ENCODE measurements around the gene GLP1R.
"Not testable (repeated sequence)": the region's sequence is repeated elsewhere in the genome, so short reads cannot be mapped to it uniquely, and the experiment has no call there.

The GLP1R gene

GRCh38 chr6:39090036-39090435 is 41.5 kb downstream of the GLP1R start:
- no peak for DNase-seq

GRCh38 chr6:39091220-39091619 is 42.6 kb downstream of the GLP1R start:
- no peak for DNase-seq

DNA sequence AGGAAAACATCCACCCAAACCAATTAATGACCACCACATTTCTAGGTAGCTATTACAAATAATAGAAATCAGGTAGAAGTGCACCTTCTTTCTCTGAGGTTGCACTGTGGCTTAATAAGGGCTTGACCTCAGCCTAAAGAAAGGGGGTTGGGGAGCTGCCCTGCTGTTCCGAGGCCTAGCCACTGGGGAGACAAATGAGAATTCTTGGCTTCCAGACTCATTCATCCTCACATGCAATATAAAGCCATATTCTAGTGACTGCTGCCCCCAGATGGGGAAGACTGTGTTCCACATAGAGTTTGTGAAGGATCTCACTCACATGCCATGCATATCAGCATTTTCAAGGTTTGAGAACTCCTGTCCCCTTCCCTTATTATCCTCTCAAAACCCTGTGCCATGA is 43.5 kb downstream of the GLP1R start:
- no peak for DNase-seq

GRCh38 chr6:39093149-39093708 is 44.6 kb downstream of the GLP1R start:
- DNase-seq: no peak

- DNase-seq: no peak
Measured at GRCh38 chr6:39095578-39095977, 47.0 kb downstream of the GLP1R start.

DNA sequence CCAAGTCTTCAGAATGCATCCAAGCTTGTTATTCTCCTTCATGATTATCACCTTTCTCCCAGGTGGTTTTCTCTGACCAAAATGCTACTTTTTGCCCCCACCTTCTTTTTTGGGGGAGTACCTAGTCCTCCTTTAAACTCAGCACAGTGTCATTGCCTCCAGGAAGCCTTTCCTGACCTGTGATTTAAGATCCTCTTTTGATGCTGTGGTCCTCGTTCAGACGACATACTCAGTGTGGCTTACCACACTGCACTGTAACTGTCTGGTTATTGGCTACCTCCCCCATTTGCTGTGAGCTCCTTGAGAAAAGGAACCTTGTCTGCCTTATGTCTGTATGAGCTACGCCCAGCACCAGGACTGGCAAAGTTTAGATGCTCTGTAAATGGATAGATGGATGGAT is 51.8 kb downstream of the GLP1R start:
- no peak for DNase-seq

- DNase-seq: no peak
Measured at GRCh38 chr6:39102071-39102820, 53.7 kb downstream of the GLP1R start.

DNA sequence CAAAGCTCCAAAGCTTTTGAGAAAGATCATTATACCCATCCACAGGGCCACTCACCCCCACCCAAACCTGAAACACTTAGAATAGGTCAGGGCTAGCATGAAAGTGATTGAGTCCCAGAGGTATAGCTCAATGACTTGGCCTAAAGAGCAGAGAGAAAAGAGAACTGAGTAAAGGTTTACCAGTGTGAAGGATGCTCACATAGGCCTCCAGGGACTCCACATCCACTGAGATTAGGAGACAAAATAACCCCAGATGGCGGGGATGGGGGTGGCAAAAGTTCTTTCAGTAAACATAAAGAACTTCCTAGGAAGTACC is 54.2 kb downstream of the GLP1R start:
- DNase-seq: no peak

DNA sequence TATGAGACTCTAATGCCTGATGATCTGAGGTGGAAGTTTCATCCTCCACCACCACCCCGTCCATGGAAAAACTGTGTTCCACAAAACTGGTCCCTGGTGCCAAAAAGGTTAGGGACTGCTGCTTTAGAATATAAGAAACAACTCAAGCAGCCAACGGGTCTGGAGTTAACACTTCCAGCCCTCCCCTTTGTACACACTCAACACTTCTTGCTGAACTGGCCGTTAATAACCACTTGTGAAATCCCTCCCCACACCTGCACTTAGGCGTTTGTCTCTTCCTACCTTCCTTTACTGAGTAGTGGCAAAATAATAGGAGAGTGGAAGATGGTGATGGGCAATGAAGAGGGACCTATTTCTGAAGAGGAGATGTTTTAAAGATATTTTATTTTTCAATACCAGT is 55.9 kb downstream of the GLP1R start:
- DNase-seq: no peak

DNA sequence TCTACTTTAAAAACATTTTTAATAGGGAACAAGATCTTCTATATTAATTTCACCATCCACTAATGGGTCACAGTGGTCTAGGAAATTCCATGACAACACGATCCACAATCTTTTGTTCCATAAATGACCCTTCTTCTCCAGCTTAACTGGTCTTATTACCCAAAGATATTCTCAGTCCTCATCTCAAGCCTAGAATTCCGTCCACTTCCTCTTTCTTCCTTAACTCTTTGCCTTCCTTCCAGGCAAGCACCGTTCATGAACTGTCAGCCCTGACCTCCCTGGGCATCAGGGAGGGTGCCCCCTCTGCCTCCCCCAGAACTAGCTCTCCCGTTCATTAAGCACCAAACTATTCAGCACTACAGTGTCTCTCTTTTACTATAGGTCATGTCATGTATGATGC is 58.5 kb downstream of the GLP1R start:
- DNase-seq: no peak

GRCh38 chr6:39107641-39108040 is 59.1 kb downstream of the GLP1R start:
- no peak for DNase-seq

- no peak for DNase-seq
Measured at GRCh38 chr6:39108041-39108839, 59.7 kb downstream of the GLP1R start.

- no peak for DNase-seq
Measured at GRCh38 chr6:39111280-39111679, 62.7 kb downstream of the GLP1R start.

DNA sequence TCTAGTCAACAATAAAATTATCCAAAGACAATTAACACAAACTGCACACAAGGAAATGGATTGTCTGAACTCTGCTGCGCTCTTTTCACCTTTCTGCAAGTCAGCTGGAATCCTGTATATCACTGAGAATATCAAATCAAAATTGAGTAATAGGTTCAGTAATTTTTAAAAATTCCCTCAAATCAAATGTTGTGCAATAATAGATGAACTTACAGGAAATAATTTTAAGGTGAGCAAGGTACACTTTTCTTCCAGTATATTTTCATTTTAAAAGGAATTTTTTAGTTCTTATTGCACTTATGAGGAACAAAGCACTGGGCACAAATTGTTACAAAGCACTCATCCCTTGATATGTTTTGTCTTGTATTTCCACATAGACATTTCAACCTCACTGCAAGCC is 65.2 kb downstream of the GLP1R start:
- DNase-seq: no peak

DNA sequence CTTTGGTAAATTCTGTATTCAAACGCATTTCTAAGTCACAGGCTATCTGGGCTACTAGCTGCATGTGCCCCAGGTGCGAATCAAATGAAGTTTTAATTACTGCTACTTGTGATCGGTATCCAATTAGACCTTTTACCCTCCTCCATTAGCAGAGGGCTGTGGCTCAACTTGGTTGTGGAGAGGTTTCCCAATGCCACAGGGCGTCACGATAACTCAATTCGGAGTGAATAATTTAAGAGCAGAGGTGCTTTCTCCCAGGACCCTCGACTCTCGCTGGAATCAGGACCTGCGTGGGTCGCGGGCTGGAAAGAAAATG is 65.8 kb downstream of the GLP1R start:
- no peak for DNase-seq

DNA sequence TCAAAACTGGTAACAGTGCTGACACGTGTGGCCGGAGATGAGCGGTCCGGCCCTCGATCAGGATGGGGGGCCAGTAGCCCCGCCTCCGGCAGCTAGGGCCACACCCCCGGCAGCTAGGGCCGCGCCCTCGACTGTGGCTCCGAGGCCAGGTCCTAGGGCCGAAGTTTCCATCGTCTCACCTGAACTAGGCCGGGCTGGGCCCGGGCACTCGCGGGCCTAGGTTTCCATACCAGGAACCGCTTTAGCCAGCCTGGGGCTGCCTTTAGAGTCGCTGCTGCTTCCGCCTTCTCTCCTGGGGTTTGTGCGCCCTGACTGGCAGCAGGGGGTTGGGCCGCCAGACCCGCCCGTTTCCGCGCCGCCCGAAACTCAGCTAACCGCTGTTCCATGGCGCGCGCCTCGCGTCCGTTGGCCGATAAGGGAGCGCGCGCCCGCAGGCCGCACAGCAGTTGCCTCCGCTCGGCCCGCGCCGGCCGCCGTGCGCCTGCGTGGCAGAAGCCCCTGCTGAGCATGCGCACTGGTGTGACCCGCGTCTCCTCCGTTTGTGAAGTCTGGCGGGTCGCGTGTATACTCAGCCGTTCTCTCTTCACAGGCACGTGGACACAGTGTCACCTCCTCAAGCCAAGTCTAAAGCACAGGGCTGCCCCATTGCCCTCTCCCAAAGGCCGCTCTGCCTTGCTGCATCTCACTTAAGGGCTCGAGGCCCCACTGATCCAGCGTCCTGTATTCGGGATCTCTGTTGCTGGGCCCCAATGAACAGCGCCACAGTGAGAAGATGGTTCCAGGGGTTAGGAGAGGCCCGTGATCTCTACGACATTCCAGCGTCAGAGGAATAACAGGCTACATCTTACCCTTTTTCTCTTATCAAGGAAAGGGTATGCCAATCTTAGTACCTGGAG is 66.4 kb downstream of the GLP1R start, which contains the start of gene SAYSD1:
Gene SAYSD1 (minus strand): TSS at position 483 of the 896 bp plus-strand sequence. CDS start 97 bp downstream, at position 386.
- DNase-seq: peak; percentile 92

- DNase-seq: no peak
Measured at GRCh38 chr6:39118921-39119320, 70.3 kb downstream of the GLP1R start.

DNA sequence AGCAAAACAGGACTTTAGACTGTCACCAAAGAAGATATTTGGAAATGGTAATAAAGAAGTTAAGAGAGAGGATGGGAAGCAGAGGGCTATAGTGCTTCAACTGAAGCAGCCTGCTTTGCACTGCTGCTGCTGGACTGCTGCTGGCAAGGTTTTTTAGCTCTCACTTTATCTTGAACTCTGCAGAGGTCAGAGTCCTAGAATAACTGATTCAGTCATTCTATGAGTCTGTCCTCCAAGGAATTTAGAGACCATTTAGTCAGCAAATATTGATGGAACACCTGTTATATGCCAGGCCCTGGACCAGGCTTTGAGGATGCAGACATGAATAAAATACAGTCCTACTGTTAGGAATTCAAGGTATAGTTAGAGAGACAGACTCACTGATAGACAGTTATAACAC is 75.5 kb downstream of the GLP1R start:
- no peak for DNase-seq

DNA sequence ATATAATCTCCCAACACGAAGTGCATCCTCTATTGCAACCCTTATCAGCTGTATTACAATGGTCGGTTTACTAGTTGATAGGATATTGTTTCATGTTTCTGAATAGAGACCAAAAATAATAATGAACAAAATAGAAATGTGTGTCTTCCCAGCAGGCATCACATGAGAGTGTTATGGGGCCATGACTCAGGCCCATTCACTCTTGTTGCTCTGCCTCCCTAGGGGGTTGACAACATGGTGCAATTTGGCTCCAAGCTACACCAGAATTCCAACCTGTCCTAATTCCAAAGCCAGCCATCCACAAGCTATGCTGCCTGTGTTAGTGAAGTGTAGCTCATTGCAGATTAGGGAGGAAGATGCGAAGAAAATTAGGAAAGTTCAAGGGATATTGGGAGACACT is 79.5 kb downstream of the GLP1R start:
- DNase-seq: no peak

DNA sequence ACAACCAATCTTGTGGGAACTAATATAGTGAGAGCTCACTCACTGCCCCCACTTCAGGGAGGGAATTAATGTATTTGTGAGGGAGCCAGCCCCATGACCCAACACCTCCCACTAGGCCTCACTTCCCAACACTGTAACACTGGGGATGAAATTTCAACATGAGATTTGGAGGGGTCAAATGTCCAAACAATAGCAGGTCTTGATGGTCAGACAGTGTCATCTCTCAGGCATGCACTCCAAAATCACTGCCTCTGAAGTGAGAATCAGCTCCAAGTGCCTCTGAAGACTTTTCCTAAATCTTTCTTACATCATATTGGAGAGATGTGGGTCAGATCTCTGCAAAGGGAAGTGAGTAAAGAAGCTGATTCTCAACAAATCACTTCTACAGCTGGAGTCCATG is 80.3 kb downstream of the GLP1R start:
- no peak for DNase-seq

DNA sequence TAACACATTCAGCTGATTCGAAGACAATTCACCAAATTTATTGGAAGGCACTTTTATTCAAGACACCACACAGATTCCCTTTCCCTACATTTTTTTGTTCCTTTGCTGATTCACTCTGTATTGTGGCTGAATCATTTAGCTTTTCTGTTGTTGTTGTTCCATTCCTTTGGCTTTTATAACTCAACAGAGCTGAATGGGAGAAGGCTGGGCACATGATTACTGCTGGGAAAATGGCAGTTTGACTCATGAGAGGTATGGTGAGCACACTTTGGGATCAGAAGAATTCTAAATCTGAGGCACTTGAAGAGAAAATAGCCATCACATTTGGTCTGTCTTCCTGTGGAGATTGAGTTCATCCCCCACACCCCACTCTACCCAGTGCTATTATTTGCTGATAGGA is 82.1 kb downstream of the GLP1R start:
- DNase-seq: no peak

- DNase-seq: not testable (repeated sequence)
Measured at GRCh38 chr6:39134761-39135160, 86.2 kb downstream of the GLP1R start.

DNA sequence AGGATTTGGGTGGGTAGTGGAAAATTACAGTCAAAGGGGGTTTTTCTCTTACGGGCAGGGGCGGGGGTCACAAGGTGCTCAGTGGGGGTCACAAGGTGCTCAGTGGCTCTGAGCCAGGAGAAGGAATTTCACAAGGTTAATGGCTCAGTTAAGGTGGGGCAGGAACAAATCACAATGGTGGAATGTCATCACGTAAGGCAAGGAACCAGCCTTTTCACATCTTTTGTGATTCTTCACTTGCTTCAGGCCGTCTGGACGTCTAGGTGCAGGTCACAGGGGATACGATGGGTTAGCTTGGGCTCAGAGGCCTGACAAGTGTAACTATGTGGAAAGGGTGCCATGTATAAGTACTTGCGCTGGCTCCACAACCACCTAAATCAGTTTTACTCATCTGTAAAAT is 87.6 kb downstream of the GLP1R start:
- not testable (repeated sequence) for DNase-seq
